Neural cell (in vitro differentiated cells): ENCODE results near the gene NTN5. TPM values are rescaled to one million over a fixed set of nuclear protein-coding genes. Genes with fewer than 3 reads are reported as not detected.

ENCODE experiments used
- H2AFZ ChIP-seq: fragments of 200-600, 300-800 bp; sonication (generic), shearing (Covaris generic); 2 replicates; pipeline ENCODE4 v1.6.0; 2014; ENCODE audit warnings: low read depth, mild to moderate bottlenecking, antibody characterized with exemption, low read length, moderate library complexity
- H3F3A ChIP-seq: fragments of 200-600 bp; shearing (Covaris generic); 2 replicates; pipeline ENCODE4 v1.6.1; 2016; ENCODE audit warnings: mild to moderate bottlenecking, moderate library complexity, mixed read lengths, antibody characterized with exemption, low read length; ENCODE audit not compliant: insufficient read depth, poor library complexity, severe bottlenecking
- H3K27ac ChIP-seq: fragments of 200-600, 300-800 bp; sonication (generic), shearing (Covaris generic); 2 replicates; pipeline ENCODE4 v1.5.1; 2014; ENCODE audit warnings: mild to moderate bottlenecking, low read length, moderate library complexity
- H3K27me3 ChIP-seq: fragments of 300-800, 200-600 bp; sonication (generic), shearing (Covaris generic); 2 replicates; pipeline ENCODE4 v1.6.0; 2014; ENCODE audit warnings: mild to moderate bottlenecking, low read depth, low read length, moderate library complexity; ENCODE audit not compliant: insufficient read depth
- H3K36me3 ChIP-seq: fragments of 300-800, 200-600 bp; sonication (generic), shearing (Covaris generic); 2 replicates; pipeline ENCODE4 v1.5.1; 2014; ENCODE audit warnings: mild to moderate bottlenecking, antibody characterized with exemption, low read length, moderate library complexity; ENCODE audit not compliant: insufficient read depth
- H3K4me2 ChIP-seq: fragments of 300-800, 200-600 bp; sonication (generic), shearing (Covaris generic); 2 replicates; pipeline ENCODE4 v1.6.0; 2014; ENCODE audit warnings: mild to moderate bottlenecking, low read length
- H3K4me3 ChIP-seq: fragments of 300-800, 200-600 bp; sonication (generic), shearing (Covaris generic); 2 replicates; pipeline ENCODE4 v1.5.1; 2014; ENCODE audit warnings: mild to moderate bottlenecking, low read length, moderate library complexity
- H3K79me2 ChIP-seq: fragments of 200-600 bp; shearing (Covaris generic); replicated peaks from 2 replicates; pipeline ENCODE4 v1.6.0; 2014; ENCODE audit warnings: mild to moderate bottlenecking, low read length, moderate library complexity; ENCODE audit not compliant: insufficient read depth
- H3K9ac ChIP-seq: fragments of 300-800, 200-600 bp; sonication (generic), shearing (Covaris generic); 2 replicates; pipeline ENCODE4 v1.6.1; 2016; ENCODE audit warnings: mild to moderate bottlenecking, low read length, mixed read lengths
- H3K9me2 ChIP-seq: fragments of 200-600 bp; shearing (Covaris generic); 2 replicates; pipeline ENCODE4 v1.6.1; 2016; ENCODE audit warnings: mild to moderate bottlenecking, low read length, mixed read lengths; ENCODE audit not compliant: insufficient read depth
- H3K9me3 ChIP-seq: fragments of 200-600, 300-800 bp; sonication (generic), shearing (Covaris generic); 2 replicates; pipeline ENCODE4 v1.6.1; 2016; ENCODE audit warnings: mild to moderate bottlenecking, mixed run types, low read length, moderate library complexity, mixed read lengths
- H4K20me1 ChIP-seq: fragments of 200-600 bp; shearing (Covaris generic); 2 replicates; pipeline ENCODE4 v1.6.1; 2016; ENCODE audit warnings: mild to moderate bottlenecking, mixed run types; ENCODE audit not compliant: insufficient read depth
- CTCF ChIP-seq: fragments of 450-650 bp; IDR thresholded peaks from 2 replicates; pipeline ENCODE4 v1.5.1; 2014; ENCODE audit warnings: antibody characterized with exemption, mild to moderate bottlenecking, moderate library complexity; ENCODE audit not compliant: poor library complexity, severe bottlenecking
- EP300 ChIP-seq: fragments of 450-650 bp; conservative IDR thresholded peaks from 2 replicates; pipeline ENCODE4 v1.6.1; 2014; ENCODE audit warnings: antibody characterized with exemption, mild to moderate bottlenecking, moderate library complexity; ENCODE audit not compliant: poor library complexity, severe bottlenecking
- EZH2 ChIP-seq: fragments of 200-600, 300-800 bp; shearing (Covaris generic), sonication (generic); IDR thresholded peaks from 2 replicates; pipeline ENCODE4 v1.6.1; 2014; ENCODE audit warnings: antibody characterized with exemption, low read length, borderline replicate concordance, mild to moderate bottlenecking; ENCODE audit not compliant: insufficient read depth, poor library complexity, severe bottlenecking
- MXI1 ChIP-seq: fragments of 450-650 bp; conservative IDR thresholded peaks from 2 replicates; pipeline ENCODE4 v1.6.1; 2014; ENCODE audit warnings: antibody characterized with exemption, mild to moderate bottlenecking; ENCODE audit not compliant: poor library complexity, severe bottlenecking
- POLR2AphosphoS5 ChIP-seq: IDR thresholded peaks from 2 replicates; pipeline ENCODE4 v1.6.1; 2012
- RAD21 ChIP-seq: fragments of 450-650 bp; conservative IDR thresholded peaks from 2 replicates; pipeline ENCODE4 v1.6.1; 2014; ENCODE audit warnings: antibody characterized with exemption, mild to moderate bottlenecking, moderate library complexity
- REST ChIP-seq: IDR thresholded peaks from 2 replicates; pipeline ENCODE4 v1.6.1; 2012; ENCODE audit warnings: borderline replicate concordance
- SMC3 ChIP-seq: fragments of 450-650 bp; conservative IDR thresholded peaks from 2 replicates; pipeline ENCODE4 v1.6.1; 2014; ENCODE audit warnings: antibody characterized with exemption, mild to moderate bottlenecking, moderate library complexity; ENCODE audit not compliant: poor library complexity
- TAF1 ChIP-seq: IDR thresholded peaks from 2 replicates; pipeline ENCODE4 v1.6.1; 2012; ENCODE audit warnings: low read depth
- polyA plus RNA-seq: library from polyadenylated mRNA; depleted of rRNA; stranded (reverse); fragments of >200 nt; gene quantifications from 2 replicates; pipeline ENCODE4 v1.2.3, GENCODE V29; 2014

The NTN5 gene
- polyA plus RNA-seq, 1 donor from 2014 or later: not detected

DNA sequence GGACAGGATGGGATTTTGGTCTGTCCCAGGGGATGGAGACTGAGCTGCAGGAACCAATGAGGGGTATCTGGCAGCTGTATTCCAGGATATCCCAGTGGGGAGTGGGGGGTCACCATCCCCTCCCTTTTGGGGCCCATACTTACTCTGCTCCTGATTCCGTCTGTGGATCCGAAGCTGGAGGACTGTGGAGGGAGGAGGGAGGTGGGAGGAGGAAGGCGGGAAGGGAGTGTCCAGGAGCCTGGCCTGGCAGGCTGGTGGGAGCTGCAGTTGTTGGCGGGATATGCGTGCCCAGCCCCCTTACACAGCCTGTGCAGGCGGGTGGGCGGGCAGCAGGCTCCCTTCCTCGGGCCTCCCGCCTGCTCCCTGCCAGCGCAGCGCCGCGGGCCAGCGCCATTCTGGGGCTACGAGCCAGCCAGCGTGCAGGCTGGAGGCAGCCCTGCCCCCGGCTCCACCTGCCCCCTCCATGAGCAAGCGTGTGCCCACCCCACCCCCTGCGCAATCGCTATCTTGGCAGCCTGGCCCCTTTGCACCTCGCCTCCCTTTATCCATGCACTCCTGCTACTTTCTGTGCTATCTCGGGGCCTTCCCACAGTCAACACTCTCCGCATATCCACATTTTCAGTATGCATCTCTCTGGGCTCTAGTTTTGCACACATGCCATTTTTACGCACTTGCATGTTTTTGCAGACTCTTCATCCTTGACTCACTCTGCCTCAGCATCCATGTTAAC, 43.9 kb upstream of the NTN5 start:
- Histone ChIP-seq H3K79me2 (no peaks in the 10 kb centered on the region), H4K20me1 (no peaks in the 10 kb centered on the region), H3K9me2 (no peaks in the 10 kb centered on the region), H3K27ac (no peak overlapping the region), H3K4me2 (no peak overlapping the region), H3K4me3 (no peak overlapping the region), H2AFZ (no peak overlapping the region), H3K9ac (no peak overlapping the region), H3F3A (no peaks in the 10 kb centered on the region), H3K27me3 (no peaks in the 10 kb centered on the region), H3K9me3 (no peaks in the 10 kb centered on the region), H3K36me3 (no peaks in the 10 kb centered on the region)
- no peak for TF ChIP-seq EP300
- no peak for TF ChIP-seq POLR2AphosphoS5
- TF ChIP-seq TAF1: no peak
- no peak for TF ChIP-seq MXI1
- no peak for TF ChIP-seq CTCF
- no peak for TF ChIP-seq REST
- no peak for TF ChIP-seq RAD21
- no peak for TF ChIP-seq SMC3
- TF ChIP-seq EZH2: no peak

- Histone ChIP-seq H3K36me3 (no peaks in the 10 kb centered on the region), H3K79me2 (no peaks in the 10 kb centered on the region), H3K4me3 (no peak overlapping the region), H3K9me3 (no peaks in the 10 kb centered on the region), H4K20me1 (no peaks in the 10 kb centered on the region), H3K9me2 (no peaks in the 10 kb centered on the region), H3K27ac (no peak overlapping the region), H2AFZ (no peak overlapping the region), H3F3A (no peaks in the 10 kb centered on the region), H3K9ac (no peak overlapping the region), H3K4me2 (no peak overlapping the region), H3K27me3 (no peaks in the 10 kb centered on the region)
- TF ChIP-seq RAD21: no peak
- no peak for TF ChIP-seq EP300
- no peak for TF ChIP-seq MXI1
- no peak for TF ChIP-seq EZH2
- TF ChIP-seq CTCF: no peak
- TF ChIP-seq SMC3: no peak
- no peak for TF ChIP-seq REST
- TF ChIP-seq TAF1: no peak
- no peak for TF ChIP-seq POLR2AphosphoS5
Measured at GRCh38 chr19:48715681-48716171, 42.9 kb upstream of the NTN5 start.
